ENCODE measurements around the gene CROCC2. TPM values are rescaled to one million over a fixed set of nuclear protein-coding genes. Genes with fewer than 3 reads are reported as not detected.

The CROCC2 gene
- total RNA-seq, 4 donors from 2014 or later = not detected

DNA sequence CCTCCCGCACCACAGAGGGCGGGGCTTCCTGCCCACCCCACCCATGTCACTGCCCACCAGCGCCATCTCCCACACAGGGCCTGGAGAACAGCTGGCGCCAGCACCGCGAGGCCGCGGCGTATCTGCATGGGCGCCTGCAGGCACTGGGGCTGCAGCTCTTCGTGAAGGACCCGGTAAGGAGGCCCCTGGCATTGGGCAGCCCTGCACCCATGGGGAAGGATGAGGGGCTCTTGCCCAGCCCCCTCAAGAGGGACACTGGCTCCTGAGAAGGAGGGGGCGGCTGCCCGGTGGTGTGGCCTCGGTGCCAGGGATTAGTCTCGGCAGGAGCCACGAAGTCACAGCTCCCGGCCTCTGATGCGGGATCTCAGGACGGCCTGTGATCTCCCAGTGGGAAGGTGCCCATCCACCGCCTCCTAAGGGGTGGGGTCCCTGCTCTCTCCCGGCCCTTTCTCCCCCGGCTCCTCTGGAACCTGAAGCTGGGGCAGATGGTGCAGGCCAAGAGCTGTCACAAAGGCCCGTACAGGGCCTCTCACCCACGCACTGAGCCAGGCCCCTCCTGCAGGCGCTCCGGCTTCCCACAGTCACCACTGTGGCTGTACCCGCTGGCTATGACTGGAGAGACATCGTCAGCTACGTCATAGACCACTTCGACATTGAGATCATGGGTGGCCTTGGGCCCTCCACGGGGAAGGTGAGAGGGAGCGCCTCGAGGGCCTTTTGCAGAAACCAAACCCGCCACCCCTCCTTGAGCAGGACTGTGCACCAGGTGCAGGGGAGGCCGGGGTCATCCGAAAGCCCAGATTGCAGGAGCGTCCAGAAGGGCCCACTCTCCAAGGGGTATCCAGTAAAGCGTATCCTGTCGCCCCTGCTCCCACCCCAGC is 28.4 kb upstream of the CROCC2 start:
- H3K27me3 ChIP-seq = no peaks in the 10 kb centered on the region
- in situ Hi-C loops (cut with MboI; ENCODE audit: low pct_ligation_motif_present in 1 of 4, low pct_unique_long_range_greater_than_20kb in 1 of 4, low sequenced_read_pairs in 3 of 4) (no loop called here), intact Hi-C loops (cut with DNase I; ENCODE audit: low total_unique reads) (no loop called here)
- H3K4me1 ChIP-seq = peaks cover 20 to 37% (median 25%) of the 10 kb centered on the region in 4 donors
- H3K4me3 ChIP-seq = no peak overlapping the region
- H3K27ac ChIP-seq = no peak overlapping the region
- H3K36me3 ChIP-seq = no peaks in the 10 kb centered on the region
- TF ChIP-seq CTCF (IDR thresholded peaks at IDR 0.05) = no peak
- TF ChIP-seq EP300 (IDR thresholded peaks at IDR 0.05; ENCODE audit: low read depth) = no peak
- no peak for TF ChIP-seq POLR2A (IDR thresholded peaks at IDR 0.05)
- TF ChIP-seq POLR2AphosphoS5 (IDR thresholded peaks at IDR 0.05) = no peak
- WGBS, 2 donors (ENCODE audit: low coverage in 1 of 2) = 87% methylated on average over 39 of the region's 40 CpGs; no CpG with 5 or more reads in 1 of the 2 donors
- no peak for DNase-seq
- H3K9me3 ChIP-seq = no peaks in the 10 kb centered on the region

GRCh38 chr2:240878341-240878936 is 27.7 kb upstream of the CROCC2 start:
- in situ Hi-C loops (cut with MboI; ENCODE audit: low pct_ligation_motif_present in 1 of 4, low pct_unique_long_range_greater_than_20kb in 1 of 4, low sequenced_read_pairs in 3 of 4) = no loop called here

GRCh38 chr2:240879105-240879504 is 27.0 kb upstream of the CROCC2 start:
- in situ Hi-C loops (cut with MboI; ENCODE audit: low pct_ligation_motif_present in 1 of 4, low pct_unique_long_range_greater_than_20kb in 1 of 4, low sequenced_read_pairs in 3 of 4) = no loop called here
- WGBS, 2 donors (ENCODE audit: low coverage in 1 of 2) = 74 to 89% methylated on average over 3 to 7 of the region's 7 CpGs
- TF ChIP-seq POLR2A (IDR thresholded peaks at IDR 0.05) = no peak
- TF ChIP-seq EP300 (IDR thresholded peaks at IDR 0.05; ENCODE audit: low read depth) = no peak
- intact Hi-C loops (cut with DNase I; ENCODE audit: low total_unique reads) = no loop called here
- Histone ChIP-seq H3K36me3 (no peaks in the 10 kb centered on the region), H3K9me3 (no peaks in the 10 kb centered on the region), H3K4me1 (peaks cover 20 to 32% (median 22%) of the 10 kb centered on the region in 4 donors), H3K4me3 (no peak overlapping the region), H3K27ac (no peak overlapping the region), H3K27me3 (no peaks in the 10 kb centered on the region)
- DNase-seq = no peak

More at GRCh38 chr2:240878341-240878936, 27.7 kb upstream of the CROCC2 start:
- no peaks in the 10 kb centered on the region for H3K9me3 ChIP-seq
- TF ChIP-seq POLR2A (IDR thresholded peaks at IDR 0.05) (no peak), CTCF (IDR thresholded peaks at IDR 0.05) (no peak), EP300 (IDR thresholded peaks at IDR 0.05; ENCODE audit: low read depth) (no peak), POLR2AphosphoS5 (IDR thresholded peaks at IDR 0.05) (no peak)
- no peaks in the 10 kb centered on the region for H3K36me3 ChIP-seq
- DNase-seq = no peak
- no peak overlapping the region for H3K27ac ChIP-seq
- WGBS, 2 donors (ENCODE audit: low coverage in 1 of 2) = 93% methylated on average over 16 of the region's 18 CpGs; no CpG with 5 or more reads in 1 of the 2 donors
- H3K4me1 ChIP-seq = peaks cover 20 to 37% (median 25%) of the 10 kb centered on the region in 4 donors
- no peak overlapping the region for H3K4me3 ChIP-seq
- intact Hi-C loops (cut with DNase I; ENCODE audit: low total_unique reads) = no loop called here
- no peaks in the 10 kb centered on the region for H3K27me3 ChIP-seq

DNA sequence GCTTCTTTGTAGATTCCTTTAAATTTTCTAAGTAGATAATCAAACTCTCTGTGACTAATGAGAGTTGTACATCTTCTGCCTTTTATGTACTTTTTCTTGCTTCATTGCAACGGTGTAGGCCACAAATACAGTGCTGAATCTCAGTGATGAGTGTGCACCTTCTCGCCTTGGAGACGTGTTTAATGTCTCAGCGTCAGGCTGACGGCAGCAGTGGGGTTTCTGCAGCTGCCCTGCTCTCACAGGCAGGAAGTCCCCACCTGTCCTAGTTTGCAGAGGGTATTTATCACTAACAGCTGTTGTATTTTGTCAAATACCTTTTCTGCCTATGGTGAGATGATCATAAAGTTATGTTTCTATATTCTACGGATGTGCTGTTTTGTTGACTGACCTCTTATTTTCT is 24.2 kb upstream of the CROCC2 start:
- Histone ChIP-seq H3K27me3 (no peaks in the 10 kb centered on the region), H3K36me3 (no peaks in the 10 kb centered on the region), H3K4me3 (no peak overlapping the region), H3K27ac (no peak overlapping the region), H3K4me1 (peaks cover 2 to 4% (median 3%) of the 10 kb centered on the region in 4 donors), H3K9me3 (no peaks in the 10 kb centered on the region)
- no peak for DNase-seq
- intact Hi-C loops (cut with DNase I; ENCODE audit: low total_unique reads) (no loop called here), in situ Hi-C loops (cut with MboI; ENCODE audit: low pct_ligation_motif_present in 1 of 4, low pct_unique_long_range_greater_than_20kb in 1 of 4, low sequenced_read_pairs in 3 of 4) (no loop called here)
- no peak for TF ChIP-seq POLR2AphosphoS5 (IDR thresholded peaks at IDR 0.05)
- TF ChIP-seq POLR2A (IDR thresholded peaks at IDR 0.05) = no peak
- no peak for TF ChIP-seq EP300 (IDR thresholded peaks at IDR 0.05; ENCODE audit: low read depth)
- no peak for TF ChIP-seq CTCF (IDR thresholded peaks at IDR 0.05)
- WGBS, 2 donors (ENCODE audit: low coverage in 1 of 2) = 51 to 73% methylated on average over 5 to 6 of the region's 6 CpGs
